Measurements from ENCODE around the gene TUFT1.

DNA sequence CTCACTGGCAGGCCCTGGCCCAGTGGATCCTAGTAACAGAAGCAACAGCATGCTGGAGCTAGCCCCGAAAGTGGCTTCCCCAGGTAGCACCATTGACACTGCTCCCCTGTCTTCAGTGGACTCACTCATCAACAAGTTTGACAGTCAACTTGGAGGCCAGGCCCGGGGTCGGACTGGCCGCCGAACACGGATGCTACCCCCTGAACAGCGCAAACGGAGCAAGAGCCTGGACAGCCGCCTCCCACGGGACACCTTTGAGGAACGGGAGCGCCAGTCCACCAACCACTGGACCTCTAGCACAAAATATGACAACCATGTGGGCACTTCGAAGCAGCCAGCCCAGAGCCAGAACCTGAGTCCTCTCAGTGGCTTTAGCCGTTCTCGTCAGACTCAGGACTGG, 21.2 kb upstream of the TUFT1 start:
- TF ChIP-seq, protein P1, sequence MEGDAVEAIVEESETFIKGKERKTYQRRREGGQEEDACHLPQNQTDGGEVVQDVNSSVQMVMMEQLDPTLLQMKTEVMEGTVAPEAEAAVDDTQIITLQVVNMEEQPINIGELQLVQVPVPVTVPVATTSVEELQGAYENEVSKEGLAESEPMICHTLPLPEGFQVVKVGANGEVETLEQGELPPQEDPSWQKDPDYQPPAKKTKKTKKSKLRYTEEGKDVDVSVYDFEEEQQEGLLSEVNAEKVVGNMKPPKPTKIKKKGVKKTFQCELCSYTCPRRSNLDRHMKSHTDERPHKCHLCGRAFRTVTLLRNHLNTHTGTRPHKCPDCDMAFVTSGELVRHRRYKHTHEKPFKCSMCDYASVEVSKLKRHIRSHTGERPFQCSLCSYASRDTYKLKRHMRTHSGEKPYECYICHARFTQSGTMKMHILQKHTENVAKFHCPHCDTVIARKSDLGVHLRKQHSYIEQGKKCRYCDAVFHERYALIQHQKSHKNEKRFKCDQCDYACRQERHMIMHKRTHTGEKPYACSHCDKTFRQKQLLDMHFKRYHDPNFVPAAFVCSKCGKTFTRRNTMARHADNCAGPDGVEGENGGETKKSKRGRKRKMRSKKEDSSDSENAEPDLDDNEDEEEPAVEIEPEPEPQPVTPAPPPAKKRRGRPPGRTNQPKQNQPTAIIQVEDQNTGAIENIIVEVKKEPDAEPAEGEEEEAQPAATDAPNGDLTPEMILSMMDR (IDR thresholded peaks at IDR 0.05), result no peak
- TF ChIP-seq POLR2A (IDR thresholded peaks at IDR 0.05), result no peak

Measured in tibial nerve (tissue), 3 donors.